Vagina (tissue), 2 donors: ENCODE data around the gene SUGCT.

Experiments
- POLR2A ChIP-seq, 2 donors: fragments of 450-650 bp; IDR thresholded peaks; one replicate each; pipeline ENCODE4 v1.6.1; 2017; ENCODE audit warnings: antibody characterized with exemption in 2 of 2, mild to moderate bottlenecking in 2 of 2, moderate library complexity in 2 of 2
- POLR2AphosphoS5 ChIP-seq, 2 donors: sonication (generic); formaldehyde crosslinking; IDR thresholded peaks; one replicate each; pipeline ENCODE4 v1.9.0; 2017; ENCODE audit warnings: antibody characterized with exemption in 2 of 2, mild to moderate bottlenecking in 2 of 2, low read depth in 1 of 2; ENCODE audit not compliant: insufficient read depth in 1 of 2
- TF ChIP-seq, protein P1 (sequence below), 3 experiments: fragments of 450-650 bp in 2 of 3; fragments of 200-600 bp in 1 of 3; sonication (generic) in 1 of 3; IDR thresholded peaks; one replicate each; pipeline ENCODE4 v1.5.1; 2017 to 2019; ENCODE audit warnings: antibody characterized with exemption in 3 of 3, mild to moderate bottlenecking in 2 of 3, moderate library complexity in 2 of 3

DNA sequence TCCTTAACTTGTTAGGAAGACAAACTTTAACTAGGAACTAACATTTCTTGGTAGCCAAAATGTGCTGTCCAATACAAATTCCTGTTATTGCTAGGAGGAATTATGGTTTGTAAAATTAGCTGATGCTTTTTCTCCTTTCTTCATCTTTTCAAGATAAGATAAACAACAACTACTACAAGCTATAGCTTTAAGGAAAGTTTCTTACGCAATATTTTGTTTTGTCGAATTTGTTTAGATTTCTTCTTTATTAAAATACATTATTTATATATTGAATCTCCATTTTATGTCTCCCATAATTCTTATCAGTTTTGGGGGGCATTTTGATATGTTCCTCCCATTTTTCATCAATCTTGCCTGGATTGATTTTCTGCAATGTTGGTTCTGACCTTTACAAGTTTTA, 277.5 kb downstream of the SUGCT start:
- no peak for TF ChIP-seq POLR2AphosphoS5 (IDR thresholded peaks at IDR 0.05; ENCODE audit: insufficient read depth in 1 of 2, low read depth in 1 of 2)
- TF ChIP-seq, protein P1, sequence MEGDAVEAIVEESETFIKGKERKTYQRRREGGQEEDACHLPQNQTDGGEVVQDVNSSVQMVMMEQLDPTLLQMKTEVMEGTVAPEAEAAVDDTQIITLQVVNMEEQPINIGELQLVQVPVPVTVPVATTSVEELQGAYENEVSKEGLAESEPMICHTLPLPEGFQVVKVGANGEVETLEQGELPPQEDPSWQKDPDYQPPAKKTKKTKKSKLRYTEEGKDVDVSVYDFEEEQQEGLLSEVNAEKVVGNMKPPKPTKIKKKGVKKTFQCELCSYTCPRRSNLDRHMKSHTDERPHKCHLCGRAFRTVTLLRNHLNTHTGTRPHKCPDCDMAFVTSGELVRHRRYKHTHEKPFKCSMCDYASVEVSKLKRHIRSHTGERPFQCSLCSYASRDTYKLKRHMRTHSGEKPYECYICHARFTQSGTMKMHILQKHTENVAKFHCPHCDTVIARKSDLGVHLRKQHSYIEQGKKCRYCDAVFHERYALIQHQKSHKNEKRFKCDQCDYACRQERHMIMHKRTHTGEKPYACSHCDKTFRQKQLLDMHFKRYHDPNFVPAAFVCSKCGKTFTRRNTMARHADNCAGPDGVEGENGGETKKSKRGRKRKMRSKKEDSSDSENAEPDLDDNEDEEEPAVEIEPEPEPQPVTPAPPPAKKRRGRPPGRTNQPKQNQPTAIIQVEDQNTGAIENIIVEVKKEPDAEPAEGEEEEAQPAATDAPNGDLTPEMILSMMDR (IDR thresholded peaks at IDR 0.05): no peak
- TF ChIP-seq POLR2A (IDR thresholded peaks at IDR 0.05): no peak
